ENCODE data around the gene MAPK14. TPM values are rescaled to one million over a fixed set of nuclear protein-coding genes. Genes with fewer than 3 reads are reported as not detected.

The MAPK14 gene
- total RNA-seq, 1 donor from 2014 or later, result 73.2 TPM

- Mint-ChIP-seq H3K4me1 (ENCODE audit: unreplicated experiment) (peaks cover 21% of the 10 kb centered on the region), H3K27ac (ENCODE audit: unreplicated experiment) (no peak overlapping the region), H3K4me3 (ENCODE audit: unreplicated experiment) (no peak overlapping the region), H3K36me3 (ENCODE audit: low read depth, unreplicated experiment) (peaks cover 5% of the 10 kb centered on the region), H3K27me3 (ENCODE audit: unreplicated experiment) (peaks cover 1% of the 10 kb centered on the region), H3K9me3 (ENCODE audit: unreplicated experiment) (no peaks in the 10 kb centered on the region)
- TF ChIP-seq CTCF (IDR thresholded peaks at IDR 0.05; ENCODE audit: unreplicated experiment), result no peak
- DNase-seq (ENCODE audit: low spot score), result no peak
Observed at GRCh38 chr6:36116943-36117342, 89.3 kb downstream of the MAPK14 start.

- peaks cover 2% of the 10 kb centered on the region for H3K27me3 Mint-ChIP-seq (ENCODE audit: unreplicated experiment)
- peaks cover 5% of the 10 kb centered on the region for H3K36me3 Mint-ChIP-seq (ENCODE audit: low read depth, unreplicated experiment)
- no peaks in the 10 kb centered on the region for H3K9me3 Mint-ChIP-seq (ENCODE audit: unreplicated experiment)
- no peak for DNase-seq (ENCODE audit: low spot score)
- TF ChIP-seq CTCF (IDR thresholded peaks at IDR 0.05; ENCODE audit: unreplicated experiment), result no peak
- H3K4me1 Mint-ChIP-seq (ENCODE audit: unreplicated experiment), result peaks cover 25% of the 10 kb centered on the region
- peak overlapping the region; percentile 4 for H3K27ac Mint-ChIP-seq (ENCODE audit: unreplicated experiment)
- H3K4me3 Mint-ChIP-seq (ENCODE audit: unreplicated experiment), result no peak overlapping the region
Observed at GRCh38 chr6:36117658-36118549, 90.3 kb downstream of the MAPK14 start.

DNA sequence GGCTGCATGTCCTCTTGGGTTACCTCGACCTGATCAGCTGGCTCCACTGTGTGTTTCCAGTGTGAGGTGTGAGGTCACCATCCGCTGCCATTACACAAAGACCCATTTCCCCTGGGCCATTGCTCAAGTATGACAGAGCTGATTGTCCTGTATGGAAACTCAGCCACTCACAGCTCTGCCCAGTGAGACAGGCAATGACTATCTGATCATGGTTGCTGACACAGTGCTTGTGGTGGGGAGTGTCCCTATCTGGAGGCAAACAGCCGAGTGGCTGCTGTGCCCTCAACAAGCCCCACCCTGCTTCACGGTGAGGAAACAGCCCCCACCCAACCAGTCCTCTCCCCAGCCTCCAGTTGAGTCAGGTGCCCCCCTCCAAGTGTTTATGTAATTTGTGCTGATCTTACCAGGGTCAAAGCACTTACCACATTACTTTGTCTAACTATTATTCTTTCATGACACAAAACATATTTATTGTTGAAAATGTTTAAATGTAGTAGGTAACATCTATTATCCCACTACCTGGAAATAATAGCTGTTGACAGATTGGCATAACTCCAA, 91.0 kb downstream of the MAPK14 start:
- Mint-ChIP-seq H3K36me3 (ENCODE audit: low read depth, unreplicated experiment) (peaks cover 5% of the 10 kb centered on the region), H3K9me3 (ENCODE audit: unreplicated experiment) (no peaks in the 10 kb centered on the region), H3K4me1 (ENCODE audit: unreplicated experiment) (peaks cover 31% of the 10 kb centered on the region), H3K27me3 (ENCODE audit: unreplicated experiment) (peaks cover 5% of the 10 kb centered on the region), H3K27ac (ENCODE audit: unreplicated experiment) (no peak overlapping the region), H3K4me3 (ENCODE audit: unreplicated experiment) (no peak overlapping the region)
- DNase-seq (ENCODE audit: low spot score), result no peak
- no peak for TF ChIP-seq CTCF (IDR thresholded peaks at IDR 0.05; ENCODE audit: unreplicated experiment)

DNA sequence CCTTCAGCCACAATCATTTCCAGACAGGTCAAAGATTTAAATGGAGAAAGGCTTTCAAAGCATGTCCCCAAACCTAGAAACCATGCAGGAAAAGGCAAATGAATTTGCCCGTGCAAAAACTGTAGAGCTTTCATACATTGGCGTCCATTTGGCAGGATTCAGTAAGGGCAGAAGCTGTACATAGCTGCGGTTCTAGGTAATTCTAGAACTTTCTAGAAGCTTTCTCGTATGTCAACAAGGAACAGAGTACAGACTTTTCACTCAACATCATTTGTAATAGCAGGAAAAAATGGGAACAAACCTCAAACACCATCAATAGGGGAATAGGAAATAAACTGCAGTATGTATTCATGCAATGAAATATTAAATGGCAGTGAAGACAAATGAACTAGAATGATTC, 91.6 kb downstream of the MAPK14 start:
- H3K36me3 Mint-ChIP-seq (ENCODE audit: low read depth, unreplicated experiment), result peaks cover 5% of the 10 kb centered on the region
- DNase-seq (ENCODE audit: low spot score), result no peak
- TF ChIP-seq CTCF (IDR thresholded peaks at IDR 0.05; ENCODE audit: unreplicated experiment), result no peak
- H3K9me3 Mint-ChIP-seq (ENCODE audit: unreplicated experiment), result no peaks in the 10 kb centered on the region
- no peak overlapping the region for H3K27ac Mint-ChIP-seq (ENCODE audit: unreplicated experiment)
- H3K4me3 Mint-ChIP-seq (ENCODE audit: unreplicated experiment), result no peak overlapping the region
- peaks cover 6% of the 10 kb centered on the region for H3K27me3 Mint-ChIP-seq (ENCODE audit: unreplicated experiment)
- peaks cover 31% of the 10 kb centered on the region for H3K4me1 Mint-ChIP-seq (ENCODE audit: unreplicated experiment)

GRCh38 chr6:36120018-36120417, 92.4 kb downstream of the MAPK14 start:
- Mint-ChIP-seq H3K27me3 (ENCODE audit: unreplicated experiment) (peaks cover 6% of the 10 kb centered on the region), H3K4me3 (ENCODE audit: unreplicated experiment) (no peak overlapping the region), H3K27ac (ENCODE audit: unreplicated experiment) (peak overlapping the region; percentile 39), H3K4me1 (ENCODE audit: unreplicated experiment) (peaks cover 31% of the 10 kb centered on the region), H3K9me3 (ENCODE audit: unreplicated experiment) (no peaks in the 10 kb centered on the region), H3K36me3 (ENCODE audit: low read depth, unreplicated experiment) (peaks cover 5% of the 10 kb centered on the region)
- no peak for DNase-seq (ENCODE audit: low spot score)
- no peak for TF ChIP-seq CTCF (IDR thresholded peaks at IDR 0.05; ENCODE audit: unreplicated experiment)
